ENCODE results near the gene RSAD1.

Gene RSAD1

DNA sequence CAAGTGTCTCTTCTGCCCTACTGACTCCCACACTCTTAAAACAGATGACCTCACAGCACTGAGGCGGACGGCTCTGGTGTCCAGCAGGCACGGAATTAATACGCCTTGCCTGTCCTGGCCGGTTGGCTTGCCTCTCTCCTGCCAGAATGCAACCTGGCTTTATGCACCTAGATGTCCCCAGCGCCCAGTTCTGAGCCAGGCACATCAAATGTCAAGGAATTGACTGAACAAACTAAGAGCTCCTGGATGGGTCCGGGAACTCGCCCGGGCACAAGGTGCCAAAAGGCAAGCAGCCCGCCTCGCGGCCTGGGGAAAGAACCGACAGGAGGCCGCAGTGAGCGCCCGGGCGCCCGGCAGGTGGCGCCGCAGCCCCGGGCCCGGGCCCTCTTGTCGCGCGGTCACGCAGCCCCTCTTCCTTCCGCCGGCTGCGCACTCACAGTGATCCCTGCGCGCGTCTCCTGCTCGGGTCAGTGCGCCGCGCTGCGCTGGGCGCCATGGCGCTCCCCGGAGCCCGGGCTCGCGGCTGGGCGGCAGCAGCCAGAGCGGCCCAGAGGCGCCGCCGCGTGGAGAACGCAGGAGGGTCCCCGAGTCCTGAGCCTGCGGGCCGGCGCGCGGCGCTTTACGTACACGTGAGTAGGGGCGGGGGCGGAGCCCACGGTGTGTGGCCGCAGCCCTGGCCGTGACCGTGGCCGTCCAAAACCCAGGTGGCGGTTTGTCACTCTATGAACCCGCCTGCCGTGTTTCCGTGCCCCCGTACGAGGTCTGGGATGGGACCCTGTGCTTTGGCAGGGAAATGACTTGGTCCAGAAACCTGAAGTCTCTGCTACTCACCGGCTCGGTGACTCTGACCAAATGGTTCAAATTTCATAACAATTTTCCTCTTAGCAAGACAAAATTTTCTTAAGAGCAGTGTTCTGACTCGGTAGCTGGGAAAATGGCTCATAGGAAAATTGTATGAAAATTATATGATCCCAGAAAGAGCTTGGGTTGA is at the start of gene RSAD1:
RSAD1 (plus strand) TSS at position 470 of the 991 bp plus-strand sequence; CDS start at position 495, 25 bp downstream.
- peak within 1 kb of the TSS; percentile 93 for H3K4me2 ChIP-seq
- no peaks in the 10 kb centered on the region for H4K20me1 ChIP-seq (ENCODE audit: insufficient read depth)
- no peaks in the 10 kb centered on the region for H3K36me3 ChIP-seq (ENCODE audit: insufficient read depth)
- peak; percentile 72 for TF ChIP-seq CTCF (conservative IDR thresholded peaks at IDR 0.05; ENCODE audit: low read depth, low read length)
- peak within 1 kb of the TSS; percentile 71 for H3K27ac ChIP-seq
- H3K4me1 ChIP-seq (ENCODE audit: low read depth, poor library complexity, severe bottlenecking), result peaks cover 26% of the 10 kb centered on the region
- peaks cover 11% of the 10 kb centered on the region; the same call in 1 of the 2 replicates for H3K79me2 ChIP-seq (ENCODE audit: insufficient read depth, low read depth)
- peak within 1 kb of the TSS; percentile 95 for H2AFZ ChIP-seq (ENCODE audit: low read depth)
- H3K9ac ChIP-seq, result peak within 1 kb of the TSS; percentile 78
- H3K27me3 ChIP-seq (ENCODE audit: insufficient read depth, low read depth), result no peaks in the 10 kb centered on the region
- H3K4me3 ChIP-seq (IDR thresholded peaks at IDR 0.05; ENCODE audit: insufficient read depth, low read depth, low read length), result peak within 1 kb of the TSS; percentile 70

- Histone ChIP-seq H4K20me1 (ENCODE audit: insufficient read depth) (no peaks in the 10 kb centered on the region), H3K9ac (no peak overlapping the region), H3K4me2 (no peak overlapping the region), H3K27ac (no peak overlapping the region), H3K36me3 (ENCODE audit: insufficient read depth) (no peaks in the 10 kb centered on the region), H3K79me2 (ENCODE audit: insufficient read depth, low read depth) (peaks cover 6% of the 10 kb centered on the region; the same call in 1 of the 2 replicates), H3K27me3 (ENCODE audit: insufficient read depth, low read depth) (no peaks in the 10 kb centered on the region), H3K4me1 (ENCODE audit: low read depth, poor library complexity, severe bottlenecking) (peaks cover 17% of the 10 kb centered on the region), H2AFZ (ENCODE audit: low read depth) (no peak overlapping the region), H3K4me3 (IDR thresholded peaks at IDR 0.05; ENCODE audit: insufficient read depth, low read depth, low read length) (no peak overlapping the region)
- no peak for TF ChIP-seq CTCF (conservative IDR thresholded peaks at IDR 0.05; ENCODE audit: low read depth, low read length)
Measured at GRCh38 chr17:50429793-50430192, 48.9 kb upstream of the RSAD1 start.

- Histone ChIP-seq H3K27me3 (ENCODE audit: insufficient read depth, low read depth) (no peaks in the 10 kb centered on the region), H3K4me3 (IDR thresholded peaks at IDR 0.05; ENCODE audit: insufficient read depth, low read depth, low read length) (no peak overlapping the region), H3K27ac (no peak overlapping the region), H3K4me1 (ENCODE audit: low read depth, poor library complexity, severe bottlenecking) (peaks cover 8% of the 10 kb centered on the region), H3K9ac (no peak overlapping the region), H3K4me2 (no peak overlapping the region), H2AFZ (ENCODE audit: low read depth) (no peak overlapping the region), H4K20me1 (ENCODE audit: insufficient read depth) (no peaks in the 10 kb centered on the region), H3K36me3 (ENCODE audit: insufficient read depth) (no peaks in the 10 kb centered on the region), H3K79me2 (ENCODE audit: insufficient read depth, low read depth) (peaks cover 6% of the 10 kb centered on the region; the same call in 1 of the 2 replicates)
- TF ChIP-seq CTCF (conservative IDR thresholded peaks at IDR 0.05; ENCODE audit: low read depth, low read length), result no peak
Measured at GRCh38 chr17:50430821-50431618, 47.6 kb upstream of the RSAD1 start.

DNA sequence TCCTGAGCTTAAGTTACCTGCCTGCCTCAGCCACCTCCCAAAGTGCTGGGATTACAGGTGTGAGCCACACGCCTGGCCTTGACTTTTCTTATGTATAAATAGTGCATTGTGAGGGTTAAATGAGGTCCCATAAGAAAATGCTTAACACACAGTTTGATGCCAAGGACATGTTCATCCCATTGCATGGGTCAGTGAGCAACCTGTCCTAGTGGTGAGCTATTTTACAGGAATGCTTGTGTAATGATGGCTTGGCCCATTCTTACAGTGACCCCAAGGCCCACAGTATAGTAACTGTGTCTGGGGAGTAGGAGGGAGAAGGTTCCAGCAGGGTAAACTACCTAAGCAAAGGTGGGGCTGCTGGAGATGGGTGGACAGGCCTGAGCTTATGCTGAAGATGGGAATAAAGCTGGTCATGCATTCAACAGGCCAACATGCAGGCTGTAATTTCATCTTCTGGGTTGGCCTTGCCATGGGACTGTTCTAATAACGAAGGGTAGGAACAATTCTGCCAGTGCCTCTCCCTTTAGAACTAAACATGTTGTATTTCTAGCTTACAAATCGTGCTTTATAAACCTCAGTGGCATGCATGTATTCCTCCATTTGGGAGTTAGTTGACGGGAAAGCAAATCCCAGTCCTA is 46.4 kb upstream of the RSAD1 start:
- Histone ChIP-seq H3K4me3 (IDR thresholded peaks at IDR 0.05; ENCODE audit: insufficient read depth, low read depth, low read length) (no peak overlapping the region), H2AFZ (ENCODE audit: low read depth) (no peak overlapping the region), H3K27me3 (ENCODE audit: insufficient read depth, low read depth) (no peaks in the 10 kb centered on the region), H3K4me1 (ENCODE audit: low read depth, poor library complexity, severe bottlenecking) (peaks cover 8% of the 10 kb centered on the region), H4K20me1 (ENCODE audit: insufficient read depth) (no peaks in the 10 kb centered on the region), H3K4me2 (no peak overlapping the region), H3K27ac (no peak overlapping the region), H3K36me3 (ENCODE audit: insufficient read depth) (no peaks in the 10 kb centered on the region), H3K9ac (no peak overlapping the region), H3K79me2 (ENCODE audit: insufficient read depth, low read depth) (no peaks in the 10 kb centered on the region)
- TF ChIP-seq CTCF (conservative IDR thresholded peaks at IDR 0.05; ENCODE audit: low read depth, low read length), result no peak

All from KMS-11 (cell line).